ENCODE results near the gene LMX1A.

GRCh38 chr1:165239873-165240272, 116.6 kb downstream of the LMX1A start:
- no peak for TF ChIP-seq CTCF (IDR thresholded peaks at IDR 0.05; ENCODE audit: insufficient read depth, low read length)
- TF ChIP-seq REST (IDR thresholded peaks at IDR 0.05; ENCODE audit: insufficient replicate concordance, low read depth): no peak
